SK-N-SH (cell line): ENCODE measurements around the gene MAS1L.
A peak's percentile ranks its signal among the peaks of the same experiment; 100 is the strongest.

Source experiments
- CTCF ChIP-seq: fragments of 200-600 bp; sonication (generic); IDR thresholded peaks from 2 replicates; pipeline ENCODE4 v1.6.1; 2017; ENCODE audit warnings: antibody characterized with exemption, mild to moderate bottlenecking, moderate library complexity
- ELF1 ChIP-seq: IDR thresholded peaks from 2 replicates; pipeline ENCODE4 v1.4.0; 2012
- EP300 ChIP-seq, 2 experiments: IDR thresholded peaks; 2 replicates each; pipeline versions ENCODE4 v1.4.0 to v1.6.1; 2012; ENCODE audit warnings: borderline replicate concordance in 1 of 2, low read depth in 1 of 2, low read length in 1 of 2
- FOSL2 ChIP-seq: IDR thresholded peaks from 2 replicates; pipeline ENCODE4 v1.4.0; 2012; ENCODE audit warnings: low read depth, mild to moderate bottlenecking, moderate library complexity, borderline replicate concordance
- MAX ChIP-seq: IDR thresholded peaks from 2 replicates; pipeline ENCODE4 v1.4.0; 2012; ENCODE audit warnings: low read depth
- NFIC ChIP-seq: IDR thresholded peaks from 2 replicates; pipeline ENCODE4 v1.4.0; 2012; ENCODE audit warnings: borderline replicate concordance
- POLR2AphosphoS5 ChIP-seq: IDR thresholded peaks from 2 replicates; pipeline ENCODE4 v1.6.1; 2012; ENCODE audit warnings: low read depth, low read length
- RAD21 ChIP-seq: IDR thresholded peaks from 2 replicates; pipeline ENCODE4 v1.6.1; 2012; ENCODE audit warnings: mild to moderate bottlenecking, low read length
- RCOR1 ChIP-seq: fragments of 150-350 bp; IDR thresholded peaks from 2 replicates; pipeline ENCODE4 v1.6.1; 2017; ENCODE audit warnings: antibody characterized with exemption, low read length
- SMC3 ChIP-seq: IDR thresholded peaks from 2 replicates; pipeline ENCODE4 v1.6.1; 2012; ENCODE audit warnings: low read depth, low read length, improper control_type of control experiment
- YY1 ChIP-seq: IDR thresholded peaks from 2 replicates; pipeline ENCODE4 v1.4.0; 2012; ENCODE audit warnings: low read depth, mild to moderate bottlenecking

GRCh38 chr6:29516108-29516507, 28.4 kb upstream of the MAS1L start:
- no peak for TF ChIP-seq YY1
- TF ChIP-seq CTCF = no peak
- 0 out of 2 replicates have a peak, but pooled peaks have one; percentile 14 for TF ChIP-seq NFIC
- TF ChIP-seq POLR2AphosphoS5 = no peak
- no peak for TF ChIP-seq RCOR1
- no peak for TF ChIP-seq RAD21
- TF ChIP-seq MAX = no peak
- TF ChIP-seq FOSL2 = peak; percentile 46; the same call in 1 of the 2 replicates
- TF ChIP-seq ELF1 = no peak
- no peak for TF ChIP-seq EP300 (IDR thresholded peaks at IDR 0.05; ENCODE audit: borderline replicate concordance in 1 of 2, low read depth in 1 of 2, low read length in 1 of 2)
- no peak for TF ChIP-seq SMC3
